GM18858 (cell line): ENCODE measurements around the gene LACRT.
A peak's percentile ranks its signal among the peaks of the same experiment; 100 is the strongest.
"Not testable (repeated sequence)": the region's sequence is repeated elsewhere in the genome, so short reads cannot be mapped to it uniquely, and the experiment has no call there.

Experiments
- ATAC-seq: cut with Tn5 transposase; IDR thresholded peaks from one replicate; pipeline ENCODE4 v1.9.1; 2021; ENCODE audit not compliant: unreplicated experiment

The LACRT gene

GRCh38 chr12:54634795-54635194, at the start of gene LACRT:
Gene LACRT, minus strand, starts transcription at chr12:54634895. Its CDS starts 54 bp downstream, at chr12:54634841.
- ATAC-seq, result no peak

GRCh38 chr12:54683398-54683797, 48.7 kb upstream of the LACRT start:
- ATAC-seq, result no peak

- no peak for ATAC-seq
These were observed 48.0 kb upstream of the LACRT start for GRCh38 chr12:54682674-54683073.

GRCh38 chr12:54680374-54680773, 45.7 kb upstream of the LACRT start:
- peak; percentile 68 for ATAC-seq

- ATAC-seq, result no peak
These were observed 43.4 kb upstream of the LACRT start for GRCh38 chr12:54678131-54678530.

- ATAC-seq, result no peak
These were observed 33.2 kb upstream of the LACRT start for GRCh38 chr12:54667945-54668344.

GRCh38 chr12:54666008-54666407, 31.3 kb upstream of the LACRT start:
- no peak for ATAC-seq

- ATAC-seq, result not testable (repeated sequence)
These were observed 30.4 kb upstream of the LACRT start for GRCh38 chr12:54665022-54665635.

- ATAC-seq, result no peak
These were observed 28.9 kb upstream of the LACRT start for GRCh38 chr12:54663603-54664002.

GRCh38 chr12:54662026-54662425, 27.3 kb upstream of the LACRT start:
- ATAC-seq, result no peak

GRCh38 chr12:54661048-54661447, 26.4 kb upstream of the LACRT start:
- peak; percentile 46 for ATAC-seq

- ATAC-seq, result no peak
These were observed 25.7 kb upstream of the LACRT start for GRCh38 chr12:54660320-54660962.

GRCh38 chr12:54658306-54659264, 23.9 kb upstream of the LACRT start:
- ATAC-seq, result no peak

- no peak for ATAC-seq
These were observed 22.5 kb upstream of the LACRT start for GRCh38 chr12:54657105-54657607.

- no peak for ATAC-seq
These were observed 20.2 kb upstream of the LACRT start for GRCh38 chr12:54654926-54655325.

- no peak for ATAC-seq
These were observed 18.3 kb upstream of the LACRT start for GRCh38 chr12:54653025-54653424.

- ATAC-seq, result no peak
These were observed 16.2 kb upstream of the LACRT start for GRCh38 chr12:54650889-54651288.

- ATAC-seq, result no peak
These were observed 15.7 kb upstream of the LACRT start for GRCh38 chr12:54650409-54650808.

- ATAC-seq, result no peak
These were observed 15.1 kb upstream of the LACRT start for GRCh38 chr12:54649825-54650224.

- no peak for ATAC-seq
These were observed 13.6 kb upstream of the LACRT start, which contains the start of gene DCD for GRCh38 chr12:54648265-54648664. Gene DCD, minus strand, starts transcription at chr12:54648365. Its CDS starts 62 bp downstream, at chr12:54648303.

GRCh38 chr12:54641554-54641953, 6.9 kb upstream of the LACRT start:
- no peak for ATAC-seq
